GM12891 (cell line): ENCODE measurements around the gene SDF2.
"Not testable (repeated sequence)": the region's sequence is repeated elsewhere in the genome, so short reads cannot be mapped to it uniquely, and the experiment has no call there.

Experiments
- DNase-seq: peaks from one replicate; pipeline ENCODE4 v3.0.0; 2011; ENCODE audit warnings: low spot score; ENCODE audit not compliant: insufficient read length
- FAIRE-seq: peaks from 2 replicates; lab custom pipeline; 2011; peaks lifted over from hg19 to GRCh38; lab: Jason Lieb, UNC
- PAX5 ChIP-seq: IDR thresholded peaks from 2 replicates; pipeline ENCODE4 v1.6.1; 2011; ENCODE audit warnings: low read length, moderate library complexity, mild to moderate bottlenecking; ENCODE audit not compliant: insufficient read depth, severe bottlenecking
- POLR2A ChIP-seq: IDR thresholded peaks from 2 replicates; pipeline ENCODE4 v1.6.1; 2011; ENCODE audit warnings: low read depth, low read length, control low read depth
- POLR2AphosphoS5 ChIP-seq: IDR thresholded peaks from 2 replicates; pipeline ENCODE4 v1.6.1; 2011; ENCODE audit warnings: low read depth, low read length, control low read depth
- POU2F2 ChIP-seq: IDR thresholded peaks from 2 replicates; pipeline ENCODE4 v1.6.1; 2011; ENCODE audit warnings: low read depth, mild to moderate bottlenecking, control low read depth, low read length, moderate library complexity
- SPI1 ChIP-seq: IDR thresholded peaks from 2 replicates; pipeline ENCODE4 v1.6.1; 2011; ENCODE audit warnings: low read depth, low read length, control low read depth
- TAF1 ChIP-seq: IDR thresholded peaks from 2 replicates; pipeline ENCODE4 v1.6.1; 2011; ENCODE audit warnings: low read depth, low read length, control low read depth

The SDF2 gene

DNA sequence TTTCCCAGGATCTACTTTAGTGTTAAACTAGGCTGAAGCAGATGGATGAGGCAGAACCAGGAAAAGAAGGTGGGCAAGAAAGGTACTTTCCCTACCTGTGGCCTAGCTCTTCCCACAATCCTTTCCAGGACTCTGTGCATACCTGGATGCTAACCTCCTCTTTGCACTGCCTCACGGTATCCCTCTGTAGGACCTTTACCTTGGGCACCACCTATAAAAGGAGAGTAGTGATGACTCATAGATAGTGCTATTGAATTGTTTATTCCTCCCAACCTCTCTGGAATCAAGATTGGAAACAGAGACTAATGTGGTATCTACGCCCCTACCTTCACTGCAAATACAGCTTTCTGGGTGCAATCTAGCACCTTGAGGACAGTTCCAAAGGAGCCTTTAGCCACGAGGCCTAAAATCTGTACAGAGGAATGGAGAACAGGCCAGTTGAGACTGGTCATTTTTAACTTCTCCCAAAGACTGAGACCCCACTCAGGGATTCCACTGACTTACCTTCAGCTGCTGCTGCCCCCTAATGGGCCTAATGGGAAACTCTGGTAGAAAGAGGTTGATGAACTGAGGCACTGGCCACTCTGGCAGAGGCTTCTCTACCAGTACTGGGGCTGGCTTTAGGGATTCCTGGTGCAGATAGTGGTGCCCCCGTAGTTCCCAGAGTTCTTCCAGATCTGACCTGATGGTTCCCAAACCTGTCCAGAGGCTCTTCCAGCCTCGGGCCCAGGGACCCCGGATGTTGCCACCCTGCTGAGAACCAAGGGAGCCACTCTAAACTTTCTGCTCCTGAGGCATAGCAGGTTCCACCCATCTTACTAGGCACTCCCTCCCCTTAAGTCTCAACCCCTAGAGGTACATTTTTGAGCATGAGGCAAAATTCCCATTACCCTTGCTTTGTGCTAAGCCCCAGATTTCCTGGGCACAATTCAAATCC lies 48.5 kb downstream of the SDF2 start:
- no peak for TF ChIP-seq POU2F2
- TF ChIP-seq SPI1: no peak
- no peak for TF ChIP-seq POLR2AphosphoS5
- no peak for TF ChIP-seq PAX5
- DNase-seq (no peak), FAIRE-seq (no peak)

- 0 out of 2 replicates have a peak, but pooled peaks have one; percentile 19 for TF ChIP-seq POLR2A
- no peak for TF ChIP-seq TAF1
- FAIRE-seq (no peak), DNase-seq (no peak)
Observed at GRCh38 chr17:28612531-28612930, 49.2 kb downstream of the SDF2 start.

GRCh38 chr17:28610376-28610775 lies 51.3 kb downstream of the SDF2 start:
- FAIRE-seq: no peak
- TF ChIP-seq POLR2A: no peak
- TF ChIP-seq POU2F2: no peak
- TF ChIP-seq POLR2AphosphoS5: no peak
- TF ChIP-seq SPI1: no peak
- TF ChIP-seq PAX5: no peak
- no peak for TF ChIP-seq TAF1
- DNase-seq: no peak

DNA sequence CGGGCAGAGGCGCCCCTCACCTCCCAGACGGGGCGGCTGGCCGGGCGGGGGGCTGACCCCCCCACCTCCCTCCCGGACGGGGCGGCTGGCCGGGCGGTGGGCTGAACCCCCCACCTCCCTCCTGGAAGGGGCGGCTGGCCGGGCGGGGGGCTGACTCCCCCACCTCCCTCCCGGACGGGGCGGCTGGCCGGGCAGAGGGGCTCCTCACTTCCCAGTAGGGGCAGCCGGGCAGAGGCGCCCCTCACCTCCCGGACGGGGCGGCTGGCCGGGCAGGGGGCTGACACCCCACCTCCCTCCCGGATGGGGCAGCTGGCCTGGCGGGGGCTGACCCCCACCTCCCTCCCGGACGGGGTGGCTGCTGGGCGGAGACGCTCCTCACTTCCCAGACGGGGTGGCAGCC lies 57.7 kb downstream of the SDF2 start:
- FAIRE-seq: not testable (repeated sequence)

GRCh38 chr17:28599311-28600184 lies 62.2 kb downstream of the SDF2 start:
- DNase-seq: peak; percentile 50
- peak; percentile 33 for FAIRE-seq
- TF ChIP-seq TAF1 (no peak), SPI1 (peak; percentile 40; the same call in 1 of the 2 replicates)

More for the DNA sequence above, 57.7 kb downstream of the SDF2 start:
- not testable (repeated sequence) for DNase-seq

DNA sequence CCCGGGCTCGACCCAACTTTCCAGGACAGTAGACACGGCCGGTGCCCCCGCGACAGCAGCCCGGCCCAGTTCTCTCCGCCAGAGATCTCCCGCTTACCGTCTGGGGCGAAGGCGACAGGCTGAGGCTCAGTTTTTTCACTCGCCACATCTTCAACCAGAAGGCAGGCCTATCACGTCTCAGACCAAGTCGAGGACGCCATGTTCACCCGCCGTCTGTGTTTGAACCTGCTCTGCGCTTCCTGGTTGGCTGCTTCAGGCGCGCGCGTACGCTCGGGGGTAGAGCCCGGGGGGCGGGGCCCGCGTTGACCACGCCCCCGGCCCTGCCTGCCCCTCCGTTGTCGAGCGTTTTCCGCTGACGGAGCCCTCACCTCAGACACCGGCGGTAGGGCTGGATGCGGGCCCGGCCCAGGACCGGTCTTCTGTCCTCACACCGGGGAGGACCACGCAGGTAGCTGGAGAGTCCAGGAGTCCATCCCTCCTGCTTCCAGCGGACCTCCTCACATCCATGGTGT lies 62.9 kb downstream of the SDF2 start, which contains the start of gene SPAG5:
Gene SPAG5 (minus strand): TSS at position 227 of the 512 bp plus-strand sequence. CDS start 79 bp downstream, at position 148.
- TF ChIP-seq TAF1: peak; percentile 78
- TF ChIP-seq POLR2AphosphoS5: peak; percentile 89
- peak; percentile 89 for TF ChIP-seq POLR2A
- no peak for TF ChIP-seq PAX5
- FAIRE-seq (peak; percentile 90), DNase-seq (peak; percentile 95)

DNA sequence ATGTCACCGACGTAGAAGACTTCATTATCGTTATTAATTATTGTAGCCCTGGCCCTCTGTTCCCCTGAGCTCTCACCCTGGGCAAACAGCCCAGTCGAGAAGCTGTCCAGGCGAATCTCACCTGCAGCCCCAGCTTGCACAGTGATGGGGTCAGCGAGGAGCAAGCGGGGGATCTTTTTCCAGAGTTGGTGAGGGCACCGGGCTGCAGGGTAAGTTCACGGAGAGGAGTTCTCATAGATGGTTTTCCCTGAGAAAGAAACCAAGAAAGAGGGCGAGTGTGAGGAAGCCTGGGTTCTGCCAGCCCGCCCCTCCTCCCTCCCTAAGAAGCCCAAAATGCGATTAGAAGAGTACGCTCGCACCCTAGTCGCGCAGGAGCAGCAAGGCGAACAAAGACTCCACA lies 63.3 kb downstream of the SDF2 start:
- no peak for TF ChIP-seq TAF1
- no peak for TF ChIP-seq POLR2AphosphoS5
- TF ChIP-seq PAX5: no peak
- no peak for TF ChIP-seq POU2F2
- no peak for TF ChIP-seq POLR2A
- no peak for TF ChIP-seq SPI1
- DNase-seq (no peak), FAIRE-seq (no peak)
